Islet precursor cell (in vitro differentiated cells): Measurements from ENCODE around the gene LINS1.

Experiments
- DNase-seq: peaks from one replicate; pipeline ENCODE4 v3.0.0-alpha.2; 2018

Gene LINS1

GRCh38 chr15:100547961-100548360 is 54.0 kb downstream of the LINS1 start:
- DNase-seq, result no peak

GRCh38 chr15:100544946-100545345 is 57.0 kb downstream of the LINS1 start:
- DNase-seq, result no peak

GRCh38 chr15:100544338-100544841 is 57.6 kb downstream of the LINS1 start:
- DNase-seq, result no peak

- no peak for DNase-seq
Measured at GRCh38 chr15:100542290-100542689, 59.7 kb downstream of the LINS1 start.

- DNase-seq, result no peak
Measured at GRCh38 chr15:100537331-100537730, 64.7 kb downstream of the LINS1 start.

GRCh38 chr15:100536733-100537132 is 65.3 kb downstream of the LINS1 start:
- no peak for DNase-seq

- DNase-seq, result no peak
Measured at GRCh38 chr15:100533886-100534285, 68.1 kb downstream of the LINS1 start.

- no peak for DNase-seq
Measured at GRCh38 chr15:100531823-100532327, 70.1 kb downstream of the LINS1 start.

GRCh38 chr15:100531204-100531603 is 70.8 kb downstream of the LINS1 start:
- no peak for DNase-seq

GRCh38 chr15:100529556-100529955 is 72.4 kb downstream of the LINS1 start:
- DNase-seq, result no peak

GRCh38 chr15:100528833-100529428 is 73.1 kb downstream of the LINS1 start, which contains the start of gene CERS3:
TSS of gene CERS3 (minus strand) at chr15:100528950. CDS start at chr15:100501849, 27,101 bp downstream.
- no peak for DNase-seq

- DNase-seq, result no peak
Measured at GRCh38 chr15:100526027-100526481, 75.9 kb downstream of the LINS1 start.

- no peak for DNase-seq
Measured at GRCh38 chr15:100525436-100525835, 76.5 kb downstream of the LINS1 start.

- DNase-seq, result no peak
Measured at GRCh38 chr15:100524326-100524725, 77.7 kb downstream of the LINS1 start.

- no peak for DNase-seq
Measured at GRCh38 chr15:100521907-100522306, 80.1 kb downstream of the LINS1 start.

- no peak for DNase-seq
Measured at GRCh38 chr15:100520132-100520921, 81.7 kb downstream of the LINS1 start.

- no peak for DNase-seq
Measured at GRCh38 chr15:100517846-100518245, 84.1 kb downstream of the LINS1 start.
